AG08396 (cell line): Measurements from ENCODE around the gene MEP1A.

Source experiments
- DNase-seq: peaks from one replicate; pipeline ENCODE4 v3.0.0; 2012; ENCODE audit warnings: low spot score, mixed read lengths

The MEP1A gene

GRCh38 chr6:46776070-46776712, 17.0 kb upstream of the MEP1A start:
- no peak for DNase-seq

- no peak for DNase-seq
Observed at GRCh38 chr6:46777476-46778346, 15.5 kb upstream of the MEP1A start.

- peak; percentile 21 for DNase-seq
Observed at GRCh38 chr6:46781478-46782378, 11.5 kb upstream of the MEP1A start.

- no peak for DNase-seq
Observed at GRCh38 chr6:46784535-46784934, 8.7 kb upstream of the MEP1A start.

GRCh38 chr6:46787871-46788540, 5.2 kb upstream of the MEP1A start:
- DNase-seq = no peak

GRCh38 chr6:46788791-46789190, 4.4 kb upstream of the MEP1A start:
- no peak for DNase-seq

GRCh38 chr6:46789434-46790354, 3.5 kb upstream of the MEP1A start:
- no peak for DNase-seq

- DNase-seq = no peak
Observed at GRCh38 chr6:46790355-46790874, 2.8 kb upstream of the MEP1A start.

- no peak for DNase-seq
Observed at GRCh38 chr6:46792635-46793034, 554 bp upstream of the MEP1A start.

GRCh38 chr6:46794068-46794467, 879 bp downstream of the MEP1A start:
- no peak for DNase-seq

- DNase-seq = no peak
Observed at GRCh38 chr6:46795816-46796215, 2.6 kb downstream of the MEP1A start.

GRCh38 chr6:46796848-46797580, 3.8 kb downstream of the MEP1A start:
- no peak for DNase-seq

GRCh38 chr6:46799657-46800056, 6.5 kb downstream of the MEP1A start:
- DNase-seq = no peak

GRCh38 chr6:46808806-46809205, 15.6 kb downstream of the MEP1A start:
- no peak for DNase-seq

- no peak for DNase-seq
Observed at GRCh38 chr6:46815130-46815529, 21.9 kb downstream of the MEP1A start.

GRCh38 chr6:46816626-46817025, 23.4 kb downstream of the MEP1A start:
- DNase-seq = no peak

GRCh38 chr6:46819561-46819960, 26.4 kb downstream of the MEP1A start:
- no peak for DNase-seq

GRCh38 chr6:46821458-46821881, 28.3 kb downstream of the MEP1A start:
- no peak for DNase-seq

GRCh38 chr6:46828939-46829338, 35.8 kb downstream of the MEP1A start:
- DNase-seq = no peak

- DNase-seq = no peak
Observed at GRCh38 chr6:46832816-46833215, 39.6 kb downstream of the MEP1A start.
